Adipocyte (in vitro differentiated cells): ENCODE data around the gene OR4C3.
"Not testable (repeated sequence)": the region's sequence is repeated elsewhere in the genome, so short reads cannot be mapped to it uniquely, and the experiment has no call there.

ENCODE experiments used
- DNase-seq: peaks from one replicate; pipeline ENCODE4 v3.0.0-alpha.2; 2015; ENCODE audit warnings: low read depth
- H3K27me3 ChIP-seq: replicated peaks from 2 replicates; pipeline ENCODE4 v1.7.0; 2013; ENCODE audit warnings: mild to moderate bottlenecking, low read length, moderate library complexity; ENCODE audit not compliant: control insufficient read depth, insufficient read depth
- H3K36me3 ChIP-seq: 2 replicates; pipeline ENCODE4 v1.7.0; 2013; ENCODE audit warnings: low read length, mild to moderate bottlenecking, moderate library complexity; ENCODE audit not compliant: control insufficient read depth, insufficient read depth, severe bottlenecking
- H3K4me1 ChIP-seq: 2 replicates; pipeline ENCODE4 v1.7.0; 2013; ENCODE audit warnings: mild to moderate bottlenecking, low read length, moderate library complexity; ENCODE audit not compliant: control insufficient read depth, insufficient read depth
- H3K4me3 ChIP-seq: 2 replicates; pipeline ENCODE4 v1.7.0; 2013; ENCODE audit warnings: mild to moderate bottlenecking, low read length, moderate library complexity
- H3K9ac ChIP-seq: 2 replicates; pipeline ENCODE4 v1.7.0; 2013; ENCODE audit warnings: mild to moderate bottlenecking, low read length, moderate library complexity
- H3K9me3 ChIP-seq: 2 replicates; pipeline ENCODE4 v1.7.0; 2013; ENCODE audit warnings: mild to moderate bottlenecking, low read length, moderate library complexity; ENCODE audit not compliant: control insufficient read depth

OR4C3 gene

DNA sequence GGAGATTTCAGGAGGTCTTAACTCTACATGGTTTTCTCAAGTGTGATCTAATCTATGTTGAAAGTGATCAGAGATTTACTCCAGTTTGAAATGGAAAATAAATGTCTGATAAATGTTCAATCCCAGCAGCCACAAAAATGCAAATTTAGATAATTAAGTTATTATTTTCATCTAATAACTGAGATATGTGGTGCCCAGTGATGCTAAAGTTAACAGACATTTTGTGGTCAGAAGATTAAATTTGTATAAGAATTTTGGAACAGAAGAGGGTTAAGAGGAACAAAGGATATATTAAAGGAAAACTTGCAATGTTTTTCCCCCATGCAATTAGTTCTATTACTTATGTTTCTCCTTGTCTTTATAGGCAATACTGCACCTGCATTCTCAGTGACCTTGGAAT is at the start of gene OR4C3:
Gene OR4C3 (plus strand): TSS at position 301 of the 400 bp plus-strand sequence. CDS start 102 bp downstream, outside the sequence.
- DNase-seq, H3K4me3 ChIP-seq, H3K4me1 ChIP-seq, H3K9ac ChIP-seq, H3K9me3 ChIP-seq, H3K27me3 ChIP-seq, H3K36me3 ChIP-seq: not testable (repeated sequence)

GRCh38 chr11:48305923-48306322 is 18.8 kb upstream of the OR4C3 start, which contains the start of gene OR4S1:
Gene OR4S1 (plus strand): TSS chr11:48306223. CDS start chr11:48306223, 0 bp downstream.
- H3K27me3 ChIP-seq, result no peaks in the 10 kb centered on the region
- H3K4me3 ChIP-seq, result no peak within 1 kb of the TSS
- no peaks in the 10 kb centered on the region for H3K9me3 ChIP-seq
- H3K36me3 ChIP-seq, result no peaks in the 10 kb centered on the region
- H3K9ac ChIP-seq, result no peak within 1 kb of the TSS
- DNase-seq, result no peak
- H3K4me1 ChIP-seq, result no peaks in the 10 kb centered on the region

DNA sequence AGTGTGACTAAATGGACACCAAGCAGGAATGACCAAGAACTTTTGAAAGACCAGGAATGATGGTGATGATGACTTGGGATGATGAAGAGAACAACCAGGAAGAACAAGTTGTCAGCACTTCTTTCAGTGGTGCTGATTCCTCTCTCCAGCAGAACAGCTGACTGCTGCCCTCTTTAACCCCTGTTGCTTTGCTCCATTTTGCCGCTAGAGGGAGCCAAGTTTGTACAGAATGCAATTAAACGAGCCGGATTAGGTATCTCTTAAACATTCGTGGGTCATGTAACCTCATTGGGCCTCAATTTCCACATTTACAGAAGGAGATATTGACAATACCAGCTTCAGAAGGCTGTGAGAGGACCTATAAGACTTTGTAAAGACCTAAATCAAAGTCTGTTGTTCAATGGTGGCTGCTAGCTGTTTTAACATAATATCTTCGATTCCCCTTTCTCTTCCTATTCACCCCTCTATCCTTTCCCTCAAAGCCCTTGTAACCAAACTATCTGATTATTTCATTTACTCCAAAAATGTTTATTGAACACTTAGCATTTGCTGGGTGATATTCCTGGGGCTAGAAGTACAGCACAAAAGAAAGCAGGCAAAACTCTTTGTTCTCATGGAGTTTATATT is 16.8 kb upstream of the OR4C3 start:
- no peaks in the 10 kb centered on the region for H3K27me3 ChIP-seq
- H3K36me3 ChIP-seq, result no peaks in the 10 kb centered on the region
- DNase-seq, result peak; percentile 70
- H3K4me1 ChIP-seq, result no peaks in the 10 kb centered on the region
- H3K4me3 ChIP-seq, result no peak overlapping the region
- H3K9me3 ChIP-seq, result no peaks in the 10 kb centered on the region
- no peak overlapping the region for H3K9ac ChIP-seq

DNA sequence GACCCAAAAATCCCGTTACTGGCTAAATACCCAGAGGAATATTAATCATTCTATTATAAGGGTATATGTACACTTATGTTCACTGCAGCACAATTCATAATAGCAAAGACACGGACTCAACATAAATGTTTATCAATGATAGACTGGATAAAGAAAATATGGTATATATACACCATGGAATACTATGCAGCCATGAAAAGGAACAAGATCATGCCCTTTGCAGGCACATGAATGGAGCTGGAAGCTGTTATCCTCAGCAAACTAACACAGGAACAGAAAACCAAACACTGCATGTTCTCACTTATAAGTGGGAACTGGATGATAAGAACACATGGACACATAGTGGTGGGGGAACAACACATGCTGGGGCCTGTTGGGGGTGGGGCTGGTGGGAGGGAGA is 11.1 kb upstream of the OR4C3 start:
- H3K9me3 ChIP-seq, DNase-seq, H3K36me3 ChIP-seq, H3K4me3 ChIP-seq, H3K4me1 ChIP-seq, H3K27me3 ChIP-seq, H3K9ac ChIP-seq: not testable (repeated sequence)

DNA sequence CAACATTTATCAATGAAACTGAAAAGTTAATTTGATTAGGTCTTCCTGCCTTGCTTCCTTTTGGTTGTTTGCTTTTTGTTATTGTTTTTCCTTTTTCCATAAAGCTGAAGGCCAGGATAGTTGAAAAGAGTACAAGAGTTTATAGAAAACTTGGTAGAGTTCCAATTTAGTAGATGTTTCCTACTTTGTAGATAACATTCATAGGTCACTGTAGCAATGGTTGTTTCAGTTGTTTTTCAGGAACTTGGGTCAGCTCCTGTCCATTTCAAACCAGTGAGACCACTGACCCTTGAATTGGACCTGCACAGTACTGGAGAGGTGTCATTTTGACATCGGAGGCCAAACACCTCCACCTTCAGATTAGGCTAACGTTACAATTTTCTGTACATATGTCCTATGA is 4.9 kb upstream of the OR4C3 start:
- not testable (repeated sequence) for H3K4me1 ChIP-seq, DNase-seq, H3K27me3 ChIP-seq, H3K36me3 ChIP-seq, H3K9ac ChIP-seq, H3K4me3 ChIP-seq, H3K9me3 ChIP-seq

GRCh38 chr11:48341466-48341865 is 16.7 kb downstream of the OR4C3 start:
- H3K36me3 ChIP-seq, result no peaks in the 10 kb centered on the region
- H3K4me3 ChIP-seq, result no peak overlapping the region
- no peaks in the 10 kb centered on the region for H3K27me3 ChIP-seq
- DNase-seq, result no peak
- H3K9me3 ChIP-seq, result no peaks in the 10 kb centered on the region
- no peak overlapping the region for H3K9ac ChIP-seq
- no peaks in the 10 kb centered on the region for H3K4me1 ChIP-seq

DNA sequence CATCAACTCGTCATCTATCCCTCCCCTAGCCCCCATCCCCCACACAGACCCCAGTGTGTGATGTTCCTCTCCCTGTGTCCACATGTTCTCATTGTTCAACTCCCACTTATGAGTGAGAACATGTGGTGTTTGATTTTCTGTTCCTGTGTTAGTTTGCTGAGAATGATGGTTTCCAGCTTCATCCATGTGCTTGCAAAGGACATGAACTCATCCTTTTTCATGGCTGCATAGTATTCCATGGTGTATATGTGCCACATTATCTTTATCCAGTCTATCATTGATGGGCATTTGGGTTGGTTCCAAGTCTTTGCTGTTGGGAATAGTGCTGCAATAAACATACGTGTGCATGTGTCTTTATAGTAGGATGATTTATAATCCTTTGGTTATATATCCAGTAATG is 17.8 kb downstream of the OR4C3 start:
- not testable (repeated sequence) for DNase-seq, H3K27me3 ChIP-seq

GRCh38 chr11:48346286-48346685 is 21.6 kb downstream of the OR4C3 start:
- not testable (repeated sequence) for H3K9ac ChIP-seq, H3K9me3 ChIP-seq, H3K4me3 ChIP-seq, H3K27me3 ChIP-seq, DNase-seq, H3K4me1 ChIP-seq, H3K36me3 ChIP-seq

More for the DNA sequence above, 17.8 kb downstream of the OR4C3 start:
- H3K4me1 ChIP-seq, H3K9ac ChIP-seq, H3K36me3 ChIP-seq, H3K4me3 ChIP-seq, H3K9me3 ChIP-seq: not testable (repeated sequence)

DNA sequence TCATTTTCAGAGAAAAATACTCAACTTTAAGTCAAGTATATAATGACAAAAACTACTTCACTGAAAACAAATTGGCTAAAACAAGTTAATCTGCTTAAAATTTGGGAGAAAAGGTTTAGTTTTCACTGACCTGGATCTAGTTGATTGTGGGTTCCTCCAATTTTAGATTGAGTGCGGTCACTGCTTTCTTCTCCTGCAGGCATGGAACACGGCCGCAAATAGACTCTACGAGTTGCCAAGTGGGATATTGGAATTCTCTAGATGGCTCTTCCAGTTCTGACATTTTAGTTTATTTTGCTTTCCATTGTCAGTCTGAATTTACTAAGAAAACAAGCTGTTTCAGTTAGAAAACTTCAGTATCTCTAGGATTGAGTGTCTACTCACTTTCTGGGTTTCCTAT is 29.3 kb downstream of the OR4C3 start:
- no peak for DNase-seq
- Histone ChIP-seq H3K4me3 (no peak overlapping the region), H3K9me3 (no peaks in the 10 kb centered on the region), H3K36me3 (no peaks in the 10 kb centered on the region), H3K9ac (no peak overlapping the region), H3K27me3 (no peaks in the 10 kb centered on the region), H3K4me1 (no peaks in the 10 kb centered on the region)

- H3K9ac ChIP-seq, result no peak overlapping the region
- no peak overlapping the region for H3K4me3 ChIP-seq
- H3K9me3 ChIP-seq, result no peaks in the 10 kb centered on the region
- no peaks in the 10 kb centered on the region for H3K4me1 ChIP-seq
- no peaks in the 10 kb centered on the region for H3K27me3 ChIP-seq
- DNase-seq, result no peak
- H3K36me3 ChIP-seq, result no peaks in the 10 kb centered on the region
Measured at GRCh38 chr11:48354677-48355076, 30.0 kb downstream of the OR4C3 start.

GRCh38 chr11:48361289-48361688 is 36.6 kb downstream of the OR4C3 start:
- H3K4me3 ChIP-seq, H3K4me1 ChIP-seq, DNase-seq, H3K27me3 ChIP-seq, H3K9me3 ChIP-seq, H3K36me3 ChIP-seq, H3K9ac ChIP-seq: not testable (repeated sequence)

DNA sequence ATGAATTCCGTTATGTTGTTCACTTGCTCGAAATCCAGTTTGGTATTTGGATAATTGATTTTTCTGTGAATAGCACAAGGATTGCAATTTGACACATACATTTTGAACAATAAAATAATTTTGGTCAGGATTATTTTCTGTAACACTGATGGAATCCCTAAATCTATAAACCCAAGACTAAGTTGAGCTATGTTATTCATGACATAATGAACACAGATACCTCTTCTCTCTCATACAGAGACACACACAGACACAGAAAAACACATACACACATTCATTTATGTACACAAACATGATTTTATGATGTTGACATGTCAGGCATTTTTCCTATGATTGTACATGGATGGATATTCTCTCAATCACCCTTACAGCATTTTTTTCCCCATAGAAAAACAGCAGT is 41.6 kb downstream of the OR4C3 start, which contains the start of gene OR4C5:
Gene OR4C5 (minus strand): TSS at position 101 of the 400 bp plus-strand sequence. CDS start 0 bp downstream, at position 101.
- DNase-seq, result no peak
- Histone ChIP-seq H3K4me3 (no peak within 1 kb of the TSS), H3K36me3 (no peaks in the 10 kb centered on the region), H3K9me3 (no peaks in the 10 kb centered on the region), H3K4me1 (no peaks in the 10 kb centered on the region), H3K9ac (no peak within 1 kb of the TSS), H3K27me3 (no peaks in the 10 kb centered on the region)
